Left lung (tissue), 10 donors: Measurements from ENCODE around the gene PAPPA2. TPM values are rescaled to one million over a fixed set of nuclear protein-coding genes. Genes with fewer than 3 reads are reported as not detected.

Experiments
- ATAC-seq: fragments of 200-7000 bp; cut with Tn5 transposase; one replicate; pipeline ENCODE4 v1.9.1; 2020; ENCODE audit warnings: moderate library complexity
- DNase-seq, 4 donors: peaks; one replicate each; pipeline ENCODE4 v3.0.0-alpha.2; 2013 to 2020
- H3K27ac ChIP-seq, 2 donors: fragments of 200-600 bp; sonication (generic) in 1 of 2; one replicate each; pipeline versions ENCODE4 v1.5.0 to v1.8.0; 2020 to 2021
- H3K27me3 ChIP-seq, 2 donors: fragments of 200-600 bp; sonication (generic) in 1 of 2; one replicate each; pipeline versions ENCODE4 v1.5.0 to v1.8.0; 2020 to 2021
- H3K36me3 ChIP-seq, 2 donors: fragments of 200-600 bp; sonication (generic) in 1 of 2; one replicate each; pipeline versions ENCODE4 v1.5.0 to v1.8.0; 2020 to 2021
- H3K4me1 ChIP-seq, 2 donors: fragments of 200-600 bp; one replicate each; pipeline ENCODE4 v1.8.0; 2021
- H3K4me3 ChIP-seq, 2 donors: fragments of 200-600 bp; sonication (generic) in 1 of 2; one replicate each; pipeline versions ENCODE4 v1.5.0 to v1.8.0; 2020 to 2021; ENCODE audit warnings: mild to moderate bottlenecking in 1 of 2
- H3K9me3 ChIP-seq, 2 donors: fragments of 200-600 bp; sonication (generic) in 1 of 2; one replicate each; pipeline versions ENCODE4 v1.5.0 to v1.8.0; 2020 to 2021
- CTCF ChIP-seq, 2 donors: fragments of 200-600 bp; sonication (generic) in 1 of 2; IDR thresholded peaks; one replicate each; pipeline versions ENCODE4 v1.5.0 to v1.8.0; 2021; ENCODE audit warnings: antibody characterized with exemption in 2 of 2
- intact Hi-C, 2 donors: fragments of 100-400 bp; cut with DNase I; formaldehyde crosslinking; loops; one replicate each; pipeline versions ENCODE4 v1.11.2 to v1.14.2; 2022
- polyA plus RNA-seq, 6 donors: library from polyadenylated mRNA; unstranded; fragments of 120-200 nt; gene quantifications; one replicate each; pipeline ENCODE4 v1.2.1, GENCODE V29; 2013; ENCODE audit not compliant: insufficient read length in 6 of 6
- total RNA-seq, 2 donors: library from RNA; stranded (reverse); fragmentation: NEBNext Ultra II Directional; extraction: Animal tissue kit (Norgen Biotek cat#: 25700); gene quantifications; one replicate each; pipeline ENCODE4 v1.2.1, GENCODE V29; 2021
- donor health status: DM: no; HTN: yes; CAD: no.
- donor health status: DM: no; HTN: no; CAD: no.

The PAPPA2 gene
- total and polyA plus RNA-seq, 8 donors, result 0.09 to 0.68 (median 0.27) TPM

- intact Hi-C loops, result no loop called here
- Histone ChIP-seq H3K4me1 (no peaks in the 10 kb centered on the region), H3K9me3 (no peaks in the 10 kb centered on the region), H3K27me3 (no peaks in the 10 kb centered on the region), H3K4me3 (no peak overlapping the region), H3K27ac (no peak overlapping the region), H3K36me3 (no peaks in the 10 kb centered on the region)
- DNase-seq, result no peak
- ATAC-seq, result no peak
- TF ChIP-seq CTCF (IDR thresholded peaks at IDR 0.05), result no peak
These were observed 340.1 kb downstream of the PAPPA2 start for GRCh38 chr1:176803042-176803441.

- H3K27ac ChIP-seq, result no peak overlapping the region
- no peak for DNase-seq
- H3K4me1 ChIP-seq, result no peaks in the 10 kb centered on the region
- no peaks in the 10 kb centered on the region for H3K36me3 ChIP-seq
- no peak for TF ChIP-seq CTCF (IDR thresholded peaks at IDR 0.05)
- H3K4me3 ChIP-seq, result no peak overlapping the region
- H3K9me3 ChIP-seq, result no peaks in the 10 kb centered on the region
- ATAC-seq, result no peak
- intact Hi-C loops, result no loop called here
- H3K27me3 ChIP-seq, result no peaks in the 10 kb centered on the region
These were observed 340.6 kb downstream of the PAPPA2 start for GRCh38 chr1:176803596-176803995.

- no peak for ATAC-seq
- Histone ChIP-seq H3K9me3 (peaks cover 0 to 3% of the 10 kb centered on the region in 2 donors), H3K4me1 (no peaks in the 10 kb centered on the region), H3K27ac (no peak overlapping the region), H3K4me3 (no peak overlapping the region), H3K36me3 (no peaks in the 10 kb centered on the region), H3K27me3 (no peaks in the 10 kb centered on the region)
- no peak for DNase-seq
- TF ChIP-seq CTCF (IDR thresholded peaks at IDR 0.05), result no peak
- intact Hi-C loops, result no loop called here
These were observed 346.3 kb downstream of the PAPPA2 start for GRCh38 chr1:176809292-176809691.

GRCh38 chr1:176811511-176812288 is 348.7 kb downstream of the PAPPA2 start:
- Histone ChIP-seq H3K36me3 (no peaks in the 10 kb centered on the region), H3K9me3 (peaks cover 0 to 3% of the 10 kb centered on the region in 2 donors), H3K4me3 (no peak overlapping the region), H3K27me3 (no peaks in the 10 kb centered on the region), H3K4me1 (no peaks in the 10 kb centered on the region), H3K27ac (no peak overlapping the region)
- ATAC-seq, result no peak
- DNase-seq, result no peak
- intact Hi-C loops, result no loop called here
- TF ChIP-seq CTCF (IDR thresholded peaks at IDR 0.05), result no peak

- no peak overlapping the region for H3K27ac ChIP-seq
- H3K27me3 ChIP-seq, result no peaks in the 10 kb centered on the region
- TF ChIP-seq CTCF (IDR thresholded peaks at IDR 0.05), result no peak
- no peaks in the 10 kb centered on the region for H3K36me3 ChIP-seq
- ATAC-seq, result no peak
- DNase-seq, result no peak
- no peaks in the 10 kb centered on the region for H3K4me1 ChIP-seq
- H3K4me3 ChIP-seq, result no peak overlapping the region
- H3K9me3 ChIP-seq, result peaks cover 0 to 3% of the 10 kb centered on the region in 2 donors
- intact Hi-C loops, result no loop called here
These were observed 352.6 kb downstream of the PAPPA2 start for GRCh38 chr1:176815621-176816020.
